Jurkat, Clone E6-1 (cell line): ENCODE results near the gene BLM.
A peak's percentile ranks its signal among the peaks of the same experiment; 100 is the strongest.
"Not testable (repeated sequence)": the region's sequence is repeated elsewhere in the genome, so short reads cannot be mapped to it uniquely, and the experiment has no call there.

ENCODE experiments used
- DNase-seq: peaks from one replicate; pipeline ENCODE4 v3.0.0-alpha.2; 2011; ENCODE audit warnings: low read depth, low spot score
- H3K4me3 ChIP-seq: 2 replicates; pipeline ENCODE4 v1.5.1; 2011; ENCODE audit warnings: mild to moderate bottlenecking, low read length, control low read depth, moderate library complexity

Gene BLM

DNA sequence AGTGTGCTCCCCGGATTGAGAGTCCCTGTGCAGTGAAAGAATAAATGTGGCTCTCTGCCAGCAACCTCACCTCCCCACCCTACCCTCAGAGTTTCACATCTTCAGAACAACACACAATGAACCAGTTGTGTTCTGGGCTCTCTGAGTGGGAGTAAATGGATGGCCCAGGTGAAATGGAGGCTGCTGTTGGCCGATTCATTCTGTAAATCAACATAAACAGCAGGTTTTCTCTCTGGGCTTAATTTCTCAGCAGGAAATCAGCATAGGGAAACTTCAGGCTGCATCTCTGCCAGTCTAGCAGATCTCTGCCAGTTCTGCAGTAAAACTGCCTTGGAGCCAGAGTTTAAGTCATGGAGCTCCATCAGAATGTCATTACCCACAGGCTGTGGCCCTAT, 96.6 kb downstream of the BLM start:
- H3K4me3 ChIP-seq: no peak overlapping the region
- no peak for DNase-seq

- no peak overlapping the region for H3K4me3 ChIP-seq
- no peak for DNase-seq
Observed at GRCh38 chr15:90814191-90814821, 97.2 kb downstream of the BLM start.

DNA sequence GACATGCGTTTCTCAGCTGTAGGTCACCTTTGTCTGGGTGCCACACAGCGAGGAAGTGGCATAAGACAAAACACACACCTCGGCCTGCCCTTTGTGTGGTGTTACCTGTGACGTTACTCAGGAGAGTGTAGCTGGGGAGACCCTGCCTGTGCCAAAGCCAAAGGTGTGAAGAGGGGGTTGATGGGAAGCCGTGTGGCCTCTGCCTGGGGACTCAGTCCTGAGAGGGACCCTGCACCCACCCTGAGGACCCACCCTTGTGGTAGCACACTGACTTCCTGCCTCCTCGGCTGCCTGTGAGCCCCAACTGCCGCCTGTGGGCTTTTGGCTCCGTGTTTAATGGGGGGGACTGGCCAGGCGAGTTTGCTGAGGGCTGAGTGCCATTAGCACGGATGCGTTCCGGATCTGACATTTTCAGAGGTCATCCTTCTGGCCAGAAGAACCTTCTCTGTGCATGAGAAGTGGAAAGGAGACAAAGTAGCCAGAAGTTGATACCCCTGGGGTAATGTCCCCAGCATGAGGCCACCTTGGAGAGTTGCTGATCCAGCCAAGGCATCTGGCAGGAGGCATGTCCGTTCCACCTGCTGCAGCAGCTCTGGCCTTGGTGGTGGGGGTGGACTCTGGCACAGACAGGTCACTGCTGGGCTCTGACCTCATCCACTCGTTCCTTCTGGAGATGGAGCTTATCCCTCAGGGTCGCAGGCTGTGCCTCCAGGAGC, 99.4 kb downstream of the BLM start:
- no peak overlapping the region for H3K4me3 ChIP-seq
- DNase-seq: no peak

- no peak overlapping the region for H3K4me3 ChIP-seq
- no peak for DNase-seq
Observed at GRCh38 chr15:90817117-90818057, 100.2 kb downstream of the BLM start.

DNA sequence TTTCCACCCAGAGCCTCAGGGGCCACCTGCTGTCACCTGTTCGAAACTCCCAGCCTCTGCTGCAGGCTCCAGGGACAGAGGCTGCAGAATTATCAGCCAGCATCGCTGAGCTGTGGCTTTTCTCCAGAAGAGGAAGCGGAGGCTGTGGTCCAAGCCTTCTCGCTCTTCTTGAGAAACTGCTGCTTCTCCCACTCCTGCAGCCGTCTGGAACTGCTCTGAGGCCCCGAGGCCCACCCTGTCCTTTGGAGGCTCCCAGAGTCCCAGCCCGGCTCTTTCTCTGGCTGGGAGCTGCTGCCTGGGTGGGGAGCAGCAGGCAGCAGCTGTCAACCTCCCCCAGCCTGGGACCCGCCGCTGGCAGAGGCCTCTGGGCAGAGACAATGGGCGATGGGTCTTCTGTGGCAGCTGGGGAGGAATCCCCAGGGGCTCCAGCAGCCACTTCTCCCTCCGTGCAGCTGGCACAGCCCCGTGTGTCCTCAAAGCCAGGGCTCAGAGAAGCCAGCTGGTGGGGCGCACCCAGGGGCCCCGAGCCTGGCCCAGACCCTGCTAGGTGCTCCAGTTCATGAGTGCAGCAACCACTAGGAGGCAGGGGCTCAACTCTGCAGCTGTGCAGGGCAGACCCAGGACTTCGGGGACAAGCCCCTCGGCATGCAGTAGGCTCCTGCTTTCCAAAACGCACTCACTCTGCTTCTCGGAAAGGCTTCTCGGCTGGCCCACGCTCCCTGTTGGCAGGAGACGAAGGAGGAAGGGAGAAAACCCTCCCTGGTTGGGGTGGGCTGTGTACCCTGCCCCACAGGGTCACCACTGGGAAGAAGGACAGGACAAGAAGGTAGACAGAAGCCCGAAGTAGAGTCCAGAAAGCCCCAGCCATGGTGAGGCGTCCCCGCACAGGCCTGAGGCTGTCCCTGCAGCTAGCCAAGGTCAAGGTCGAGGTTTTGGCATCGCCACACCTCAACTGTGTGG, 101.4 kb downstream of the BLM start:
- DNase-seq: peak; percentile 16
- H3K4me3 ChIP-seq: no peak overlapping the region

DNA sequence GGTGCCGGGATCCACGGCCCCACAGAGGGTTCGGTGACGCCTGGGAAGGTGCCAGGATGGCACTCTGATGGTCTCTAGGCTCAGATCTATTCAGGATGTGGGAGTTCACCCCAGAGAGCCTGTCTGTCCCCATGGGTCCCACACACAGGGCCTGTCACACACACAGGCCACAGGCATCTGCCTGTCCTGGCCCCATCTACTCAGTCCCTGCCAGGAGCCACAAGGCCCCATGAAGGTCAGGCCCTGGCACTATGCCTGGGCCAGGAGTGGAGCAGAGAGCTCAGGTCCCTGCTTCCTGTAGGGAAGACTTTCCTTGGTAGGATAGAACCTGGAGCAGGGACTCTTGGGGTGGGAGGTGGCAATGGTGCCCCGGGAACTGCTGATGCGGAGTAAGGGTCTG, 102.2 kb downstream of the BLM start:
- H3K4me3 ChIP-seq: no peak overlapping the region
- DNase-seq: no peak

DNA sequence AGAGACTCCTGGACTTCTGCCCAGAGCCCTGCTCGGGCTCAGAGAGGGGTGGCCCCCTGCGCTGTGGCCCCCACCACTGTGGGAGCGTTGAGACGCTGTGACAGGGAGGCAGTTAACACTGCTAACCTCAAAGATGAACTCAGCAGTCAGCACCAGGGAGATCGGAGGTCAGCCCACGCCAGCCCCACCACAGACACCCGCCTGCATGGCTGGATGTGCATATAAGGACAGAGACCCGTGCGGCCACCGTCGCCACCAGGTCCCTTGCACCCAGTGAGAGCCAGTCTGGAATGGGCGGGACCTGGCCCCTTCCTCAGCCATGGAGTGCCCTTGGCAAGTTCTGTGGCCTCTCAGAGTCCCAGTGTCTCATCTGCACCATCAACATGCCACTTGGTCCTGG, 102.7 kb downstream of the BLM start:
- H3K4me3 ChIP-seq: no peak overlapping the region
- no peak for DNase-seq

DNA sequence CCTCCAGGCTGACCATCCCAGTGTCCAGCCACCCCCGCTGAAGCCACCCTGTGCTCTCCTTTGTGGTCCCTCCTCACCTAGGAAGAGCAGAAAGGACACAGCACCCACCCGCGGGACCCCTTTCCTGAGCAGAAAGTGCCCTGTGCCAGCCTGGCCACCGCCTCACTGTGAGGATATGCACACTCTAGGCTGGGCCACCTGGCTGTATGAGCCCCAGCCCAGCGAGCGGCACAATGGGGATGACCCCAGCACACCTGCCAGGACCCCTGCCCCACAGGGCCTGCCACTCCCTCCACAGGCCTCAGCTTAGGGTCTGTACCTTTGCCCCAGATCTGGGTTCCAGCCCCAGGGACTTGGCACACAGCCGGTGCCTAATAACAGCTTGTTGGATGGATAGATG, 103.3 kb downstream of the BLM start:
- no peak overlapping the region for H3K4me3 ChIP-seq
- no peak for DNase-seq

- no peak overlapping the region for H3K4me3 ChIP-seq
- DNase-seq: no peak
Observed at GRCh38 chr15:90822204-90822955, 105.2 kb downstream of the BLM start.

GRCh38 chr15:90823455-90823974, 106.4 kb downstream of the BLM start:
- no peak for DNase-seq
- H3K4me3 ChIP-seq: no peak overlapping the region

DNA sequence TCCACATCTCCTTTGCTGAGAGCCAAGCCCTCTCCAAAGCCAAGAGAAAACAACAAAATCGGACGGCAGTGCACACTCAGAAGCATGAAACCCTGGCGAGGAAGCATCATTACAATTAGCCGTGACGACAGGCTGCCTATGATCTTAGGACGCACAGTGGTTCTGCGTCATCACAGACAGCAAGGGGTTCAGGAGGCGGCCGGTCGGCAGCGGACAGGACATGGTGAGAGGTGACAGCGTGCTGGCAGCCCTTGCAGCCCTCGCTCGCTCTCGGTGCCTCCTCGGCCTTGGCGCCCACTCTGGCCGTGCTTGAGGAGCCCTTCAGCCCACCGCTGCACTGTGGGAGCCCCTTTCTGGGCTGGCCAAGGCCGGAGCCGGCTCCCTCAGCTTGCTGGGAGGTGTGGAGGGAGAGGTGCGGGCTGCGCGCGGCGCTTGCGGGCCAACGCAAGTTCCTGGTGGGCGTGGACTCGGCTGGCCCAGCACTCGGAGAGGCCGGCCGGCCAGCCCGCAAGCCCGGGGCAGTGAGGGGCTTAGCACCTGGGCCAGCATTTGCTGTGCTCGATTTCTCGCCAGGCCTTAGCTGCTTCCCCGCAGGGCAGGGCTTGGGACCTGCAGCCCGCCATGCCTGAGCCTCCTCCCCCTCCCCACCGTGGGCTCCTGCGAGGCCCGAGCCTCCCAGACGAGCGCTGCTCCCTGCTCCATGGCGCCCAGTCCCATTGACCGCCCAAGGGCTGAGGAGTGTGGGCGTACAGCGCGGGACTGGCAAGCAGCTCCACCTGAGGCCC, 108.2 kb downstream of the BLM start:
- DNase-seq, H3K4me3 ChIP-seq: not testable (repeated sequence)

DNA sequence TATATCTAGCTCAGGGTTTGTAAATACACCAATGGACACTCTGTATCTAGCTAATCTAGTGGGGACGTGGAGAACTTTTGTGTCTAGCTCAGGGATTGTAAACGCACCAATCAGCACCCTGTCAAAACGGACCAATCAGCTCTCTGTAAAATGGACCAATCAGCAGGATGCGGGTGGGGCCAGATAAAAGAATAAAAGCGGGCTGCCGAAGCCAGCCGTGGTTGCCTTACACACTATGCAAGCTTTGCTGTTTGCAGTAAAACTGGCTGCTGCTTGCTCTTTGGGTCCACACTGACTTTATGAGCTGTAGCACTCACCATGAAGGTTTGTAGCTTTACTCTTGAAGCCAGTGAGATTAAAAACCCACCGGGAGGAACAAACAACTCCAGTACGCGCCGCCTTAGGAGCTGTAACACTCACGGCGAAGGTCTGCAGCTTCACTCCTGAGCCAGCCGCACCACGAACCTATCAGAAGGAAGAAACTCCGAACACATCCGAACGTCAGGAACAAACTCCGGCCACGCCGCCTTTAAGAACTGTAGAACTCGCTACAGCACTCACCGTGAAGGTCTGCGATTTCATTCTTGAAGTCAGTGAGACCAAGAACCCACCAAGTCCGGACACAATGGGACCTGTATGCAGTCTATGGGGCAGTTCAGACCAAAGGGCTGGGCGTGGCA, 109.2 kb downstream of the BLM start:
- DNase-seq, H3K4me3 ChIP-seq: not testable (repeated sequence)

DNA sequence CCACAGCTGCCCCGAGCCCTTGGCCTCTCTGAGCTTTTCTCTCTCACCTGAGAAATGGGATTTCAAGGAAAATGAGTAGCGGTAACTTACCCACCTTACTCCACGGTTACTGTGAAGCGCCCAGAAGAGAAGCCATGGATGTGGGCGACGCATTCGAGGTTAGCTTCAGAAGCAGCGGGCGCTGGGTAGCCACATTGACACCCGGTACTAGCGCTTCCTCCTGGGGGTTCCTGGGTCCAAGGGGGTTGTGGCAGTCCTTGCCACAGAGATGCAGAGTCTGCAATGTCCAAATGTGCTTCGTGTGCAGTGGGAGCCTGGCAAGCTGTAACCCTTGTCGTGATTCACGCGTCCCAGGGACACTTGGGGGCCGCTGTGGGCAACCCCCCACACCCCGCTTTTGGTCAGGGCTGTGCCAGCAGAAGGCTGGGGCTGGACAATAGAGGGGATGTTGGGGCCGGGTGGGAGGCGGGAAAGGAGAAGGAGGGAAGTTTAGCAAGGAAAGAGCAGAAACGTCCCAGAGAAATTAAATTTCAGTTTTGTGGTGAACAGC, 109.8 kb downstream of the BLM start:
- no peak for DNase-seq
- no peak overlapping the region for H3K4me3 ChIP-seq

DNA sequence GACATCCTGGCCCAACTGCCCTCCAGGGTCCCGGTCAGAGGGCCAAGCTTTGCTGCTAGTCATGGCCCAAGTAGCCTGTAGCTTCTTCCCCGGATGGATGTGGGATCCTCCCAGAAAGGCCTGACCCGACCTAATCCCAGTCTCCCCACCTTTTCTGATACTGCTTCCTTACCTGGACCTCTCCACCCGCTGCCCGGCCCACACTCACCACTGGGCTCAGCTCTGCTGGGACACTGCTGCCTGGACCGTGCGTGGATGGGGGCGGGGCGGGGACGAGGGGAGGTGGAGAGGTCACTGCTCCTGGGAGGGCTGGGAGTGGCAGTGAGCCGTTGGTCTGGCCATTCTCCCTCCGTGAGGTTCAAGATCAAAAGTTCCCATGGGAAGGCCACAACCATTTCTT, 111.0 kb downstream of the BLM start:
- no peak for DNase-seq
- no peak overlapping the region for H3K4me3 ChIP-seq

DNA sequence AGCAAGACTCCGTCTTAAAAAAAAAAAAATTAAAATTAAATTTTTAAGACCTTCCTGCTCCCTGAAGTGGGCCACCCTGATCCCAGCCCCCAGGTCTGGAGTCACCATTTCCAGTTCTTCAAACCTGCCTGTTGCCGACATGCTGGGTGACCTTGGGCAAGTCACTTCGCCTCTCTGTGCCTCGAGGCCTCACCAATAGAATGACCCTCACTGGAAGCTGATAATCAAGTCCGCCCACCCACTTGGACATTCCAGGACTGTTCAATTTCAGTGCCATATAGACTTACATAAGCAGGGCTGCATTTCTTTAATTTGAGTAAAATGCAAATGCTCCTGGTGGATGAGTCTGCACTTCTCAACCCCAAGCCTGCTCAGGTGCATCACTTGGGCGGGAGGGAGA, 112.0 kb downstream of the BLM start:
- no peak overlapping the region for H3K4me3 ChIP-seq
- DNase-seq: no peak

DNA sequence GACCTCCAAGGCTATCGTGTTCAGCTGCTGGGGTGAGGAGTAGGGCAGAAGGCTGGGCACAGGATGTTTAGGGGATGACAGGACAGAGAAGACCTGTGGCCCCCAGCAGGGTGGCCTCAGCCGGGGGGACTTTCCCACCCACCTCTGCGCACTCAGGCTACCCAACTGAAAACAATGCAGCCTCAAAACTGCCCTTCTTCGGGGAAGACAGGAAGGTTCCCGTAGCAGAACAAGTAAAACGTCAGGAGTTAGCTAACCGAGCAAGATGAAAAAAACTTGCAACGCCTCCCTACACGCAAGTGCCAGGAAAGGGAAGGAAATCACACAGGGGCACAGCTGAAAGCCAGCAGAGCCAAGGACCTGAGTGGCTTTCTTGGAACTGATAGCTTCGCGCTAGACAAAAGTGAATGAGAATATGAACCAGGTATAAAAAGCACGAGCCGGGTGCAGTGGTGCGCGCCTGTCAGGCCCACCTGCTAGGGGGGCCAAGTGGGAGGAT, 112.8 kb downstream of the BLM start:
- DNase-seq: no peak
- no peak overlapping the region for H3K4me3 ChIP-seq
